A673 (cell line): ENCODE results near the gene CDC45. TPM values are rescaled to one million over a fixed set of nuclear protein-coding genes. Genes with fewer than 3 reads are reported as not detected.

Source experiments
- BruUV-seq: library from RNA; stranded (reverse); fragments of 400-500 nt; replicated peaks from 2 replicates; lab custom pipeline; 2021; lab: Mats Ljungman, UMichigan
- CTCF ChIA-PET: fragments of 300-600 bp; sonication (Branson Sonifier 250); formaldehyde crosslinking; loops from one replicate; lab custom pipeline; 2022; ENCODE audit warnings: antibody characterized with exemption; lab: Charles Lee
- POLR2A ChIA-PET: fragments of 300-600 bp; sonication (Branson Sonifier 250); formaldehyde crosslinking; loops from one replicate; lab custom pipeline; 2022; ENCODE audit warnings: antibody characterized with exemption; ENCODE audit not compliant: low non-redundant PET; lab: Charles Lee
- DNase-seq: peaks from one replicate; pipeline ENCODE4 v3.0.0-alpha.2; 2015; ENCODE audit warnings: low spot score
- H3K27ac ChIP-seq: fragments of 200-600 bp; sonication (generic); 2 replicates; pipeline ENCODE4 v1.5.1; 2016; ENCODE audit warnings: mixed run types, low read depth, mild to moderate bottlenecking, mixed read lengths, antibody characterized with exemption, low read length; ENCODE audit not compliant: poor library complexity, severe bottlenecking
- H3K27me3 ChIP-seq: fragments of 200-600 bp; sonication (generic); replicated peaks from 2 replicates; pipeline ENCODE4 v1.6.1; 2017; ENCODE audit warnings: mixed run types, low read depth, mild to moderate bottlenecking, mixed read lengths, antibody characterized with exemption, low read length; ENCODE audit not compliant: insufficient read depth, poor library complexity
- H3K36me3 ChIP-seq: fragments of 200-600 bp; sonication (generic); 2 replicates; pipeline ENCODE4 v1.6.1; 2016; ENCODE audit warnings: mixed run types, mild to moderate bottlenecking, mixed read lengths, antibody characterized with exemption, low read length; ENCODE audit not compliant: insufficient read depth, poor library complexity, severe bottlenecking
- H3K4me1 ChIP-seq: fragments of 200-600 bp; sonication (generic); 2 replicates; pipeline ENCODE4 v1.6.1; 2017; ENCODE audit warnings: mixed run types, mild to moderate bottlenecking, mixed read lengths, antibody characterized with exemption, low read length; ENCODE audit not compliant: insufficient read depth, poor library complexity, severe bottlenecking
- H3K4me3 ChIP-seq: fragments of 200-600 bp; sonication (generic); 2 replicates; pipeline ENCODE4 v1.5.1; 2016; ENCODE audit warnings: low read depth, mixed run types, mild to moderate bottlenecking, mixed read lengths, low read length; ENCODE audit not compliant: poor library complexity, severe bottlenecking
- H3K9me3 ChIP-seq: fragments of 200-600 bp; sonication (generic); 2 replicates; pipeline ENCODE4 v1.6.1; 2016; ENCODE audit warnings: mixed run types, low read depth, mild to moderate bottlenecking, mixed read lengths, antibody characterized with exemption, low read length; ENCODE audit not compliant: poor library complexity, severe bottlenecking
- EZH2 ChIP-seq: fragments of 200-600 bp; sonication (generic); IDR thresholded peaks from 2 replicates; pipeline ENCODE4 v1.6.1; 2017; ENCODE audit warnings: borderline replicate concordance, low read depth, mild to moderate bottlenecking, mixed read lengths, antibody characterized with exemption, low read length; ENCODE audit not compliant: poor library complexity, severe bottlenecking
- intact Hi-C: fragments of 100-400 bp; cut with micrococcal nuclease; formaldehyde crosslinking; loops from one replicate; pipeline ENCODE4 v1.10.0; 2022; ENCODE audit not compliant: unreplicated experiment
- total RNA-seq: library from RNA; stranded (reverse); gene quantifications from 2 replicates; pipeline ENCODE4 v1.2.3, GENCODE V29; 2021
- TF ChIP-seq, protein P1 (sequence below): fragments of 300-800, 200-600 bp; sonication (generic); conservative IDR thresholded peaks from 2 replicates; pipeline ENCODE4 v1.5.1; 2017; ENCODE audit warnings: low read depth, mild to moderate bottlenecking, antibody characterized with exemption, low read length, moderate library complexity, mixed read lengths

Gene CDC45
- total RNA-seq, 1 experiment from 2014 or later: 79.2 TPM

DNA sequence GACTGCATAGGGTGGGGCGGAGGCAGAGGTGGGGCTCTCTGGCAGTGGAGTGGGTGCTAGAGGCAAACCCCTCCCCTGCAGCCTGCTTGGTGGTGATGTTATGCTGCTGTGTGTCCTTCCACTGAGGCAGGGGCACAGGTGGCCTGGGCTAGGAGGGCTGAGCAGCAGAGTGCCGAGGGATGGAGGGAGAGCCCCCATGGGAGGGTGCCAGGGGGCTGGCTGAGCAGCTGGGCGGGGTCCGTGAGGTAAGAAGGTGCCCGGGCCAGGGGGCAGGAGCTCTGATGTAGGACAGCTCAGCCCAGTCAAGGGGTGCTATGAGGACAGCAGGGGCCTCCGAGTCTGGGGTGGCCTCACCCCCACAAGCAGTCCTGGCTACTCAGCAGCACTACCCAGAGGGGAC lies 40.3 kb downstream of the CDC45 start:
- POLR2A ChIA-PET: no interaction called here

GRCh38 chr22:19520566-19521305 lies 41.0 kb downstream of the CDC45 start:
- Histone ChIP-seq H3K27ac (no peak overlapping the region), H3K9me3 (no peaks in the 10 kb centered on the region), H3K4me1 (peaks cover 5% of the 10 kb centered on the region), H3K36me3 (peaks cover 12% of the 10 kb centered on the region), H3K27me3 (peaks cover 9% of the 10 kb centered on the region), H3K4me3 (no peak overlapping the region)
- no TSS peak for BruUV-seq
- no peak for DNase-seq
- TF ChIP-seq EZH2: no peak
- TF ChIP-seq, protein P1, sequence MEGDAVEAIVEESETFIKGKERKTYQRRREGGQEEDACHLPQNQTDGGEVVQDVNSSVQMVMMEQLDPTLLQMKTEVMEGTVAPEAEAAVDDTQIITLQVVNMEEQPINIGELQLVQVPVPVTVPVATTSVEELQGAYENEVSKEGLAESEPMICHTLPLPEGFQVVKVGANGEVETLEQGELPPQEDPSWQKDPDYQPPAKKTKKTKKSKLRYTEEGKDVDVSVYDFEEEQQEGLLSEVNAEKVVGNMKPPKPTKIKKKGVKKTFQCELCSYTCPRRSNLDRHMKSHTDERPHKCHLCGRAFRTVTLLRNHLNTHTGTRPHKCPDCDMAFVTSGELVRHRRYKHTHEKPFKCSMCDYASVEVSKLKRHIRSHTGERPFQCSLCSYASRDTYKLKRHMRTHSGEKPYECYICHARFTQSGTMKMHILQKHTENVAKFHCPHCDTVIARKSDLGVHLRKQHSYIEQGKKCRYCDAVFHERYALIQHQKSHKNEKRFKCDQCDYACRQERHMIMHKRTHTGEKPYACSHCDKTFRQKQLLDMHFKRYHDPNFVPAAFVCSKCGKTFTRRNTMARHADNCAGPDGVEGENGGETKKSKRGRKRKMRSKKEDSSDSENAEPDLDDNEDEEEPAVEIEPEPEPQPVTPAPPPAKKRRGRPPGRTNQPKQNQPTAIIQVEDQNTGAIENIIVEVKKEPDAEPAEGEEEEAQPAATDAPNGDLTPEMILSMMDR: no peak
- intact Hi-C loops: no loop called here
- ChIA-PET CTCF (no interaction called here), POLR2A (no interaction called here)

More for the DNA sequence above, 40.3 kb downstream of the CDC45 start:
- H3K4me1 ChIP-seq: peaks cover 5% of the 10 kb centered on the region
- H3K9me3 ChIP-seq: no peaks in the 10 kb centered on the region
- DNase-seq: no peak
- H3K27me3 ChIP-seq: peaks cover 9% of the 10 kb centered on the region
- no TSS peak for BruUV-seq
- intact Hi-C loops: no loop called here
- H3K36me3 ChIP-seq: peaks cover 19% of the 10 kb centered on the region
- no peak for TF ChIP-seq EZH2
- TF ChIP-seq, protein P1: no peak
- H3K4me3 ChIP-seq: no peak overlapping the region
- CTCF ChIA-PET: no interaction called here
- no peak overlapping the region for H3K27ac ChIP-seq

DNA sequence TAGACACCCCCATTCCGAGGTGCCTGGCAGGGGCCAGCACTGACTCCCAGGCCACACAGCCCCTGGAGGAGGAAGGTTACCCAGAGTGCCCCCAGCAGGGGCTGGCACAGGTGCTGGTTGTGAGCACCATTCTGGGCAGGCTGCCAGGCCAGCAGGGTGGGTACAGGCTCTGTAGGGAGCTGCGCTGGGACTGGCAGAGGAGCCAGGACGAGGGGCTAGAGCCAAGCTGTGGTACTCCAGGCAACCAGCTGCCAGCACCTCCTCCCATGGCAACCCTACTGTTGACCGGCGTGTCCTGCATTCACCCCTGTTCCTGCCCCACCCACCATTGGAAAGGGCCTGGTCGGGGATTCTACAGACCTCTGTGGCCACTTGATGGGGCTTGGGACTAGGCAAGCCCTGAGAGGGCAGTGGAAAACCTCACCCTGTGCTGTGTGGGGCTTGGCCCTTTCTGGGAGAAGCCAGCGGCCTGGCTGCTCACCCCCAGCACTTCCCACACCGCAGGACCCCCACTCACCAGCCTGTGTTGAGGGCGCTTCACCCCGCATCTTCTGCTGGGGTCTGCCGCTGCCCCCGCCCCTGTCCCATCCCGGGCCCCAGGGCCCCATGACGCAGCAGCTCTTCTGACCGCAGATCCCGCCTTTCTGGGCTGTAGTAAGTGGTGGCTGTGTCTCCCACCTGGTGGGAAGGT lies 42.6 kb downstream of the CDC45 start:
- POLR2A ChIA-PET: no interaction called here
- intact Hi-C loops: no loop called here

More for the DNA sequence above, 42.6 kb downstream of the CDC45 start:
- Histone ChIP-seq H3K4me1 (peaks cover 5% of the 10 kb centered on the region), H3K36me3 (peaks cover 4% of the 10 kb centered on the region), H3K4me3 (no peak overlapping the region), H3K27me3 (peaks cover 9% of the 10 kb centered on the region), H3K9me3 (no peaks in the 10 kb centered on the region), H3K27ac (no peak overlapping the region)
- CTCF ChIA-PET: no interaction called here
- BruUV-seq: no TSS peak
- TF ChIP-seq, protein P1: no peak
- no peak for TF ChIP-seq EZH2
- peak; percentile 14 for DNase-seq
